Measurements from ENCODE around the gene DAPK1. TPM values are rescaled to one million over a fixed set of nuclear protein-coding genes. Genes with fewer than 3 reads are reported as not detected.

DAPK1 gene
- total and polyA plus RNA-seq, 8 donors = 29.1 to 98.7 (median 45.4) TPM

GRCh38 chr9:87746186-87746585 is 248.5 kb downstream of the DAPK1 start:
- no peak for TF ChIP-seq CTCF (IDR thresholded peaks at IDR 0.05)
- H3K27ac ChIP-seq = no peak overlapping the region
- no peak for ATAC-seq
- no peak for FAIRE-seq
- no peaks in the 10 kb centered on the region for H3K9me3 ChIP-seq
- WGBS, 2 donors = 43 to 56% methylated on average over 4 of the region's 4 CpGs
- intact Hi-C loops (cut with DNase I) = no loop called here
- DNase-seq = no peak
- H3K4me1 ChIP-seq = no peaks in the 10 kb centered on the region
- no peaks in the 10 kb centered on the region for H3K36me3 ChIP-seq
- no peaks in the 10 kb centered on the region for H3K27me3 ChIP-seq
- H3K4me3 ChIP-seq = no peak overlapping the region

- Histone ChIP-seq H3K4me3 (no peak overlapping the region), H3K4me1 (no peaks in the 10 kb centered on the region), H3K27ac (no peak overlapping the region), H3K36me3 (no peaks in the 10 kb centered on the region), H3K9me3 (no peaks in the 10 kb centered on the region), H3K27me3 (no peaks in the 10 kb centered on the region)
- WGBS, 2 donors = 53 to 56% methylated on average over 1 of the region's 1 CpG
- DNase-seq (no peak), FAIRE-seq (no peak), ATAC-seq (no peak)
- intact Hi-C loops (cut with DNase I) = no loop called here
- no peak for TF ChIP-seq CTCF (IDR thresholded peaks at IDR 0.05)
These were observed 251.2 kb downstream of the DAPK1 start for GRCh38 chr9:87748881-87749280.

GRCh38 chr9:87749335-87750035 is 251.8 kb downstream of the DAPK1 start:
- H3K36me3 ChIP-seq = no peaks in the 10 kb centered on the region
- ATAC-seq (no peak), FAIRE-seq (no peak), DNase-seq (no peak)
- no peaks in the 10 kb centered on the region for H3K4me1 ChIP-seq
- no peak for TF ChIP-seq CTCF (IDR thresholded peaks at IDR 0.05)
- 66 to 71% methylated on average over 5 of the region's 5 CpGs for WGBS, 2 donors
- intact Hi-C loops (cut with DNase I) = no loop called here
- no peak overlapping the region for H3K27ac ChIP-seq
- no peaks in the 10 kb centered on the region for H3K9me3 ChIP-seq
- no peak overlapping the region for H3K4me3 ChIP-seq
- H3K27me3 ChIP-seq = no peaks in the 10 kb centered on the region

- H3K4me1 ChIP-seq = no peaks in the 10 kb centered on the region
- 47 to 79% methylated on average over 2 of the region's 2 CpGs for whole genome bisulfite sequencing, 2 donors
- H3K9me3 ChIP-seq = no peaks in the 10 kb centered on the region
- intact Hi-C loops (cut with DNase I) = no loop called here
- no peak overlapping the region for H3K4me3 ChIP-seq
- ATAC-seq = no peak
- TF ChIP-seq CTCF (IDR thresholded peaks at IDR 0.05) = no peak
- no peak for FAIRE-seq
- DNase-seq = no peak
- H3K36me3 ChIP-seq = no peaks in the 10 kb centered on the region
- H3K27ac ChIP-seq = no peak overlapping the region
- H3K27me3 ChIP-seq = no peaks in the 10 kb centered on the region
These were observed 253.1 kb downstream of the DAPK1 start for GRCh38 chr9:87750726-87751125.

GRCh38 chr9:87751423-87751822 is 253.8 kb downstream of the DAPK1 start:
- no peak for TF ChIP-seq CTCF (IDR thresholded peaks at IDR 0.05)
- Histone ChIP-seq H3K4me1 (no peaks in the 10 kb centered on the region), H3K27me3 (no peaks in the 10 kb centered on the region), H3K27ac (no peak overlapping the region), H3K9me3 (no peaks in the 10 kb centered on the region), H3K36me3 (no peaks in the 10 kb centered on the region), H3K4me3 (no peak overlapping the region)
- ATAC-seq = no peak
- 59 to 64% methylated on average over 3 of the region's 3 CpGs for WGBS, 2 donors
- no peak for DNase-seq
- intact Hi-C loops (cut with DNase I) = no loop called here
- no peak for FAIRE-seq
